RWPE1 (cell line): ENCODE data around the gene CACNA1I.

Experiments used
- CTCF ChIA-PET: fragments of 350-600 bp; sonication (Branson Sonifier 250); formaldehyde crosslinking; extraction: SDS; loops from one replicate; lab custom pipeline; 2021; lab: Yijun Ruan, JAX
- POLR2A ChIA-PET: fragments of 400-600 bp; formaldehyde crosslinking; extraction: SDS; loops from one replicate; lab custom pipeline; 2020; ENCODE audit warnings: antibody characterized with exemption; ENCODE audit not compliant: low non-redundant PET; lab: Yijun Ruan, JAX
- DNase-seq: peaks from one replicate; pipeline ENCODE4 v3.0.0; 2012; ENCODE audit warnings: low spot score
- H3K27ac ChIP-seq: fragments of 450-650 bp; 2 replicates; pipeline ENCODE4 v1.5.1; 2017
- TF ChIP-seq, protein P1 (sequence below): fragments of 450-650 bp; conservative IDR thresholded peaks from 2 replicates; pipeline ENCODE4 v1.5.1; 2017; ENCODE audit warnings: low read depth, mild to moderate bottlenecking

Gene CACNA1I

DNA sequence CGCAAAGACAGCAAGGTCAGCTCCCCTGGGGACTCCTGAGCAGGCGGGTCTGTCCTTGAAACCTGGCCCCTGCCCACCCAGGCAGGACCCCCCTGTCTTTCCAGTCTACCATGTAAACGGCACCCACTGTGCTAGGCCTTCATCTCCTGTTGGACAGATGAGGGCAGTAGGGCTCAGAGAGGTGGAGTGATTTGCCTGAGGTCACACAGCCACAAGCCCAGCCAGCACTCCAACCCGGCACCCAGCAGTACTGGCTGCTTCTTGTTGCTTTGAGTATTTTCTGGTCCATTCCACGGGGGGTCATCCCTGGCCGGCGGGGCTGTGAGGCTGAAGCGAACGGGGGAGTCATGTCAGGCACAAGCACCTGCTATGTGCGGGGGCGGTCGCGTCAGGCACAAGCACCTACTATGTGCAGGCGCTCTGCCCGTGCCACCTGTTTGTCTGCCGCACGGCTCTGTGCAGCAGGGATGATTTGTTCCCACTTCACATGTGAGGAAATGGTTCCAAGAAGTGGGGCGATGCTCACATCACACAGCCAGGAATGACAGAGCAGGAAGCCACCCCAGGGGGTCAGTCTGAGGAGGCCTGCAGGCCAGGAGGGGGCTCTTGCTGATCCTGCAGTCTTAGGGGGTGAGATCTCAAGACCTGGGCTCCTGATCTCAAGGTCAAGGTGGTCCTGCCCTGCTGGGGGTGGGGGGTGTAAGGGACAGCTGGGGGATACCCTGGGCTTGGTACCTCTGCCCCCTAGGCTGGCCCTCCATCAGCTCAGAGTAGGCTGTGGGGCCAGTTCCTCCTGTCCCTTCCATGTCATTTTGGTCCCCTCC lies 110.7 kb downstream of the CACNA1I start:
- ChIA-PET CTCF (no interaction called here), POLR2A (no interaction called here)
- DNase-seq: no peak

DNA sequence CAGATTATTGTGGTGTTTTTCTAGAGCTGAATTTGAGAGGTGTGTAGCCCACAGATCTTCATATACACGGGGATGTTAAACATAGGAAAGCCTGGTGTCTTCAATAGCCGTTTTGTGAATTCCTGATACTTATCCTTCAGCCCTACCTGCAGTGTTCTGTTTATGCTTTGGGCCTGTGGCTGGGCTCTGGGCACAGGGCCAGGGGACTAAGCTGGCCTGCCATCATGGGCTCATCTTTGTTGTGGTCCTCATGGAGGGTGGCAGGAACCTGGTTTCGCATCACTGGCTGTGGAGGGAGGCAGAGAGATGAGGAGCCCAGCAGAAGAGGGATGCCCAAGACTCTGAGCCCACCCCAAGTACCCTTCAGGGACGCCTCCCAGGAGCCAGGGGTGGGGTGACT lies 112.4 kb downstream of the CACNA1I start:
- no peak for DNase-seq
- no peak overlapping the region for H3K27ac ChIP-seq
- ChIA-PET CTCF (no interaction called here), POLR2A (no interaction called here)
- TF ChIP-seq, protein P1, sequence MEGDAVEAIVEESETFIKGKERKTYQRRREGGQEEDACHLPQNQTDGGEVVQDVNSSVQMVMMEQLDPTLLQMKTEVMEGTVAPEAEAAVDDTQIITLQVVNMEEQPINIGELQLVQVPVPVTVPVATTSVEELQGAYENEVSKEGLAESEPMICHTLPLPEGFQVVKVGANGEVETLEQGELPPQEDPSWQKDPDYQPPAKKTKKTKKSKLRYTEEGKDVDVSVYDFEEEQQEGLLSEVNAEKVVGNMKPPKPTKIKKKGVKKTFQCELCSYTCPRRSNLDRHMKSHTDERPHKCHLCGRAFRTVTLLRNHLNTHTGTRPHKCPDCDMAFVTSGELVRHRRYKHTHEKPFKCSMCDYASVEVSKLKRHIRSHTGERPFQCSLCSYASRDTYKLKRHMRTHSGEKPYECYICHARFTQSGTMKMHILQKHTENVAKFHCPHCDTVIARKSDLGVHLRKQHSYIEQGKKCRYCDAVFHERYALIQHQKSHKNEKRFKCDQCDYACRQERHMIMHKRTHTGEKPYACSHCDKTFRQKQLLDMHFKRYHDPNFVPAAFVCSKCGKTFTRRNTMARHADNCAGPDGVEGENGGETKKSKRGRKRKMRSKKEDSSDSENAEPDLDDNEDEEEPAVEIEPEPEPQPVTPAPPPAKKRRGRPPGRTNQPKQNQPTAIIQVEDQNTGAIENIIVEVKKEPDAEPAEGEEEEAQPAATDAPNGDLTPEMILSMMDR: no peak

More for the DNA sequence above, 110.7 kb downstream of the CACNA1I start:
- H3K27ac ChIP-seq: no peak overlapping the region
- TF ChIP-seq, protein P1: no peak

DNA sequence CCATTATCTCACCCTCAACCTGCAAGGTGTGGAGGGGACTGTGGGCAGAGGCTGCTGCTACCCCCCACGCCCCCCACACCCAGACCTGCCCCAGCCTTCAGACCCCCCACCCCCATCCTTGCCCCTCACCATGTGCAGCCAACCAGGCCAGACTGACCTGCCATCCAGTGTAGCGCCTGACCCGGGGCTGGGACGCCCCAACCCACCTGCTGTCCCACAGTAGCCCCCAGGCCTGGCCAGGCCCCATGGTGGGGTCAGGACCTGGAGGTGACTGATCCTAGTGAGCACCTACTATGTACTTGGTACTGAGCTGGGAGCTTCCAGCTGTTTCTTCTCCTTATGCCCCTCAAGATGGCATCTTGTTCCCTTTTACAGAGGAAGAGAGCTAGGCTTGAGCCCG lies 113.1 kb downstream of the CACNA1I start:
- no peak overlapping the region for H3K27ac ChIP-seq
- ChIA-PET POLR2A (no interaction called here), CTCF (no interaction called here)
- TF ChIP-seq, protein P1: no peak
- DNase-seq: no peak

DNA sequence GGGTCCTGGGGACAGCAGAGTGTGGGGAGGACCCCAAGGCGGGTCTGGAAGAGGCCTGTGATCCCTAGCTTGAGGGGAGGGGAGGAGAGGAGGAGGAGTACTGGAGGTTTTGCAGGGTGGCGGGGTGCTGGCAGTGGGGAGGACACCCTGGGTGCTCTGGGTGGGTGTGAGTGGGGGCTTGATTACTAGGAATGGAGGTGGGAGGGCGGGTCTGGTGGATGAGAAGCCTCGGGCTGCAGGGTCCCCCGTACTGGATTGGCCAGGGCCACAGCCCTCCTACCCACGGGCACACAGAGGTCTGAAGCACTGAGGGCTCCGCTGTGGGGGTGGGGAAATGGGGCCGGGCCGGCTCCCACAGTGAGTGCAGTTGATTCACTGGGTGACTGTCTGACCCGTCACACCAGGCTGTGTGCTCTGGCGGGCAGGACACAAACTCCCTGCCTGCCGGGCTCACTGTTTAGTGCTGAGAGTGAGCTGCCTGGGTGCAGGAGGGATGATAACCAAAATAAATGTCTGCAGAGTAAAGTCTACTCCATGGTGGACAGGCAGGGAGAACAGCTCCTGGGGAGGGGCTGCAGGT lies 114.2 kb downstream of the CACNA1I start:
- POLR2A ChIA-PET: no interaction called here

DNA sequence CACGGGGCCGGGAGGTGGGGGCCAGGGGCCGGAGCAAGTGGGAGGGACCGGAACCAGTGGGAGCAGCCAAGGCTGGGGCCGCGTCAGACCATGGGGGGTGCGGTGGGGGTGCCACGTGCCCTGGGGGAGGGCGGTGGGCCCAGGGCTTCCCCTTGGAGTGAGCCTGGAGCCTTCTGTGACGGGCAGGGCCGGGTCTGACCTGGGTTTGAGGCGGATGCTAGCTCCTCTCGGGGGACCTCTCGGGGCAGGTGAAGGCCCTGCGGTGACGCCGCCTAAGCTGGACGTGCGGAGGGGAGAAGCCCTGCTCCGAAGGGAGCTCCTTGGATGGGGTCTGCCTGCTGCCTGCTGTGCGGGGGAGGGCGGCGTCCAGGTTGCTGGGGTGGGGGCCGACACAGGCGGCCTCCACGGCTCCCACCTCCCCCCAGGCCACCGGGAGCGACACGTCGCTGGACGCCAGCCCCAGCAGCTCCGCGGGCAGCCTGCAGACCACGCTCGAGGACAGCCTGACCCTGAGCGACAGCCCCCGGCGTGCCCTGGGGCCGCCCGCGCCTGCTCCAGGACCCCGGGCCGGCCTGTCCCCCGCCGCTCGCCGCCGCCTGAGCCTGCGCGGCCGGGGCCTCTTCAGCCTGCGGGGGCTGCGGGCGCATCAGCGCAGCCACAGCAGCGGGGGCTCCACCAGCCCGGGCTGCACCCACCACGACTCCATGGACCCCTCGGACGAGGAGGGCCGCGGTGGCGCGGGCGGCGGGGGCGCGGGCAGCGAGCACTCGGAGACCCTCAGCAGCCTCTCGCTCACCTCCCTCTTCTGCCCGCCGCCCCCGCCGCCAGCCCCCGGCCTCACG lies 115.0 kb downstream of the CACNA1I start:
- no peak for DNase-seq
- ChIA-PET CTCF (no interaction called here), POLR2A (no interaction called here)
- no peak overlapping the region for H3K27ac ChIP-seq
- TF ChIP-seq, protein P1: no peak

More for the DNA sequence above, 114.2 kb downstream of the CACNA1I start:
- H3K27ac ChIP-seq: no peak overlapping the region
- DNase-seq: no peak
- CTCF ChIA-PET: no interaction called here
- TF ChIP-seq, protein P1: no peak

DNA sequence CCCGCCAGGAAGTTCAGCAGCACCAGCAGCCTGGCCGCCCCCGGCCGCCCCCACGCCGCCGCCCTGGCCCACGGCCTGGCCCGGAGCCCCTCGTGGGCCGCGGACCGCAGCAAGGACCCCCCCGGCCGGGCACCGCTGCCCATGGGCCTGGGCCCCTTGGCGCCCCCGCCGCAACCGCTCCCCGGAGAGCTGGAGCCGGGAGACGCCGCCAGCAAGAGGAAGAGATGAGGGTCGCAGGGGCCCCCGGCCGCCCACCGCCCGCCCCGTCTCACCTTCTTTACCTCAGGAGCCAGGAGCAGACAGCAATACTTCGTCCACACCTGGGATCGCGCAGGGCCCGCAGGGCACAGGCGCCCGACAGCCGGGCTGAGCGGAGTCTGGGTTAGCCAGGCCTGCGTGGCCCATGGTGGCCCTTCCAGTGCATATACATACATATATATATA lies 115.6 kb downstream of the CACNA1I start:
- H3K27ac ChIP-seq: no peak overlapping the region
- TF ChIP-seq, protein P1: no peak
- CTCF ChIA-PET: no interaction called here
- no peak for DNase-seq
- POLR2A ChIA-PET: no interaction called here
